Subcutaneous abdominal adipose tissue (tissue), 5 donors: ENCODE results near the gene LEMD2.

Experiments
- H3K27ac ChIP-seq: one replicate; pipeline ENCODE4 v1.7.0; 2013; ENCODE audit warnings: low read depth, mild to moderate bottlenecking, inconsistent platforms, low read length, moderate library complexity
- H3K27me3 ChIP-seq, 5 donors: one replicate each; pipeline ENCODE4 v1.7.0; 2013; ENCODE audit warnings: low read length in 5 of 5, inconsistent platforms in 1 of 5; ENCODE audit not compliant: control insufficient read depth in 5 of 5, insufficient read depth in 4 of 5
- H3K36me3 ChIP-seq, 5 donors: one replicate each; pipeline ENCODE4 v1.7.0; 2013; ENCODE audit warnings: low read length in 5 of 5; ENCODE audit not compliant: control insufficient read depth in 5 of 5, insufficient read depth in 5 of 5
- H3K4me1 ChIP-seq, 5 donors: one replicate each; pipeline ENCODE4 v1.7.0; 2013; ENCODE audit warnings: low read length in 5 of 5, mild to moderate bottlenecking in 3 of 5, moderate library complexity in 1 of 5; ENCODE audit not compliant: control insufficient read depth in 5 of 5, insufficient read depth in 5 of 5
- H3K4me3 ChIP-seq, 5 donors: one replicate each; pipeline ENCODE4 v1.7.0; 2013; ENCODE audit warnings: low read length in 5 of 5, low read depth in 1 of 5
- H3K9ac ChIP-seq, 5 donors: one replicate each; pipeline ENCODE4 v1.7.0; 2013; ENCODE audit warnings: low read length in 5 of 5, mild to moderate bottlenecking in 4 of 5, moderate library complexity in 3 of 5
- H3K9me3 ChIP-seq, 5 donors: one replicate each; pipeline ENCODE4 v1.7.0; 2013; ENCODE audit warnings: low read length in 5 of 5; ENCODE audit not compliant: control insufficient read depth in 5 of 5
- donor health status: healthy.
- donor health status: healthy.
- donor health status: healthy.
- donor health status: healthy.
- donor health status: healthy.

Gene LEMD2

GRCh38 chr6:33809594-33809993, 20.7 kb upstream of the LEMD2 start:
- no peaks in the 10 kb centered on the region for H3K36me3 ChIP-seq
- H3K4me1 ChIP-seq: peaks cover 0 to 31% (median 5%) of the 10 kb centered on the region in 5 donors
- H3K27ac ChIP-seq: no peak overlapping the region
- H3K4me3 ChIP-seq: no peak overlapping the region
- H3K9me3 ChIP-seq: peaks cover 0 to 3% (median 0%) of the 10 kb centered on the region in 5 donors
- H3K9ac ChIP-seq: no peak overlapping the region
- peaks cover 28 to 34% (median 29%) of the 10 kb centered on the region in 5 donors for H3K27me3 ChIP-seq

- H3K27me3 ChIP-seq: peaks cover 27 to 37% (median 28%) of the 10 kb centered on the region in 5 donors
- H3K4me1 ChIP-seq: peaks cover 0 to 31% (median 5%) of the 10 kb centered on the region in 5 donors
Observed at GRCh38 chr6:33808641-33809180, 19.8 kb upstream of the LEMD2 start.

GRCh38 chr6:33807606-33808005, 18.7 kb upstream of the LEMD2 start:
- peaks cover 21 to 33% (median 25%) of the 10 kb centered on the region in 5 donors for H3K27me3 ChIP-seq

More at GRCh38 chr6:33808641-33809180, 19.8 kb upstream of the LEMD2 start:
- Histone ChIP-seq H3K4me3 (no peak overlapping the region), H3K9ac (no peak overlapping the region), H3K9me3 (peaks cover 0 to 3% (median 0%) of the 10 kb centered on the region in 5 donors), H3K27ac (no peak overlapping the region), H3K36me3 (no peaks in the 10 kb centered on the region)

GRCh38 chr6:33806841-33807240, 17.9 kb upstream of the LEMD2 start:
- H3K9ac ChIP-seq: no peak overlapping the region
- H3K9me3 ChIP-seq: no peaks in the 10 kb centered on the region
- no peak overlapping the region for H3K4me3 ChIP-seq
- peaks cover 0 to 31% (median 5%) of the 10 kb centered on the region in 5 donors for H3K4me1 ChIP-seq
- H3K36me3 ChIP-seq: no peaks in the 10 kb centered on the region
- no peak overlapping the region for H3K27ac ChIP-seq
- peaks cover 16 to 28% (median 21%) of the 10 kb centered on the region in 5 donors for H3K27me3 ChIP-seq

More at GRCh38 chr6:33807606-33808005, 18.7 kb upstream of the LEMD2 start:
- Histone ChIP-seq H3K9me3 (peaks cover 0 to 3% (median 0%) of the 10 kb centered on the region in 5 donors), H3K4me3 (no peak overlapping the region), H3K27ac (no peak overlapping the region), H3K9ac (no peak overlapping the region), H3K4me1 (peaks cover 0 to 31% (median 5%) of the 10 kb centered on the region in 5 donors), H3K36me3 (no peaks in the 10 kb centered on the region)

DNA sequence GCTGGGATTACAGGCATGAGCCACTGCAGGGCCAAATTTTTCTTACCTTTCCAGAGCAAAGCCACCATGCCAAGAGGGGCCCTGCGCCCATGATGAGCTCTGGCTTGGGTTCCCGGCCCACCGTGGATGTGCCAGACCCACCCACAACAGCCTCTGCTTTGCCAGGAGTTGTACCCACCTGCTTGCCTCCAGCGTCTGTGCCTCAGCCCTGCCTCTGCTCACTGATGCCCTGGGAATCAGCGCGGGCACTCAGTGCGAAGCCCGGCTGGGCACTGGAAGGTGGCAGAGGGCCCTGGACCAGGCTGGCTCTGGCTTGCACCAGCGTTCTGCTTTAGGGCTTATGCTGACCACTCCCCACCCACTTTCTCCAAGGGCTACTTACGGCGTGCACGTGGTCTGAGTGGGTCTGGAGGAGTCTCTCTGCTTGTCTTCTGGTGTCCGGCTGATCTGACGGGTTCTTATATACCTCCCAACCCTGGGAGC, 14.7 kb upstream of the LEMD2 start, which contains the start of gene MLN:
MLN (minus strand) TSS at position 433 of the 483 bp plus-strand sequence. CDS start 2,840 bp downstream, outside the sequence.
- Histone ChIP-seq H3K4me1 (peaks cover 3 to 32% (median 16%) of the 10 kb centered on the region in 5 donors), H3K4me3 (no peak within 1 kb of the TSS), H3K27me3 (peaks cover 16 to 27% (median 19%) of the 10 kb centered on the region in 5 donors), H3K9ac (no peak within 1 kb of the TSS), H3K9me3 (no peaks in the 10 kb centered on the region), H3K27ac (no peak within 1 kb of the TSS), H3K36me3 (no peaks in the 10 kb centered on the region)

GRCh38 chr6:33802186-33802958, 13.4 kb upstream of the LEMD2 start:
- H3K9me3 ChIP-seq: no peaks in the 10 kb centered on the region
- no peak overlapping the region for H3K9ac ChIP-seq
- no peaks in the 10 kb centered on the region for H3K36me3 ChIP-seq
- H3K27ac ChIP-seq: no peak overlapping the region
- no peak overlapping the region for H3K4me3 ChIP-seq
- H3K27me3 ChIP-seq: peaks cover 14 to 27% (median 17%) of the 10 kb centered on the region in 5 donors
- H3K4me1 ChIP-seq: peaks cover 3 to 20% (median 14%) of the 10 kb centered on the region in 5 donors

DNA sequence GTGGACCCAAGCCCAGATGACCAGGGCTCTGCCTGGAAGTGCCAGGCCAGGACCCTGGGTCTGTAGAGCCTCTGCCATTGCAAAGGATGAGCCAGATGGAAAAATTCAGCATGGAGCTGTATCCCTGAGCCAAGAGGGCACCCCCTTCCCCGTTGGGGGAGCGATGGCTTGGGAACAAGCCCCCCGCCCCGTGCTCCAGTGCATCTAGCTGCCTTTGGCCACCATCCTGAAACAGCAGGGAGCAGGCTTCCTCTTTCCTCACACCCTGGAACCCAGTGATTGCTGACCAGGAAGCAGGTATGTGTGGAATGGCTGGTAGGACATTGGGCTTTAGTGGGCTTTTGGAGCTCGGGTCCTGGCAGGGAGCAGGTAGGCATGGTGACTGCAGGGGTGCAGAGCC, 12.7 kb upstream of the LEMD2 start:
- H3K36me3 ChIP-seq: no peaks in the 10 kb centered on the region
- no peak overlapping the region for H3K27ac ChIP-seq
- no peaks in the 10 kb centered on the region for H3K9me3 ChIP-seq
- no peak overlapping the region for H3K9ac ChIP-seq
- H3K4me3 ChIP-seq: no peak overlapping the region
- peaks cover 15 to 27% (median 23%) of the 10 kb centered on the region in 5 donors for H3K27me3 ChIP-seq
- peaks cover 3 to 13% (median 12%) of the 10 kb centered on the region in 5 donors for H3K4me1 ChIP-seq

GRCh38 chr6:33800248-33800969, 11.5 kb upstream of the LEMD2 start:
- Histone ChIP-seq H3K36me3 (no peaks in the 10 kb centered on the region), H3K27ac (no peak overlapping the region), H3K4me1 (peaks cover 3 to 13% (median 12%) of the 10 kb centered on the region in 5 donors), H3K9ac (no peak overlapping the region), H3K27me3 (peaks cover 21 to 34% (median 25%) of the 10 kb centered on the region in 5 donors), H3K4me3 (no peak overlapping the region), H3K9me3 (no peaks in the 10 kb centered on the region)

- H3K27ac ChIP-seq: no peak overlapping the region
- H3K9me3 ChIP-seq: no peaks in the 10 kb centered on the region
- peaks cover 3 to 13% (median 12%) of the 10 kb centered on the region in 5 donors for H3K4me1 ChIP-seq
- H3K36me3 ChIP-seq: no peaks in the 10 kb centered on the region
- H3K27me3 ChIP-seq: peaks cover 18 to 33% (median 23%) of the 10 kb centered on the region in 5 donors
- no peak overlapping the region for H3K9ac ChIP-seq
- H3K4me3 ChIP-seq: no peak overlapping the region
Observed at GRCh38 chr6:33799454-33800113, 10.7 kb upstream of the LEMD2 start.
